K562 (cell line): ENCODE measurements around the gene RBPJ. TPM values are rescaled to one million over a fixed set of nuclear protein-coding genes. Genes with fewer than 3 reads are reported as not detected.

Source experiments
- BDP1 ChIP-seq: IDR thresholded peaks from 3 replicates; pipeline ENCODE4 v1.6.1; 2011; ENCODE audit not compliant: insufficient read length, insufficient read depth
- JUNB ChIP-seq: fragments of 450-650 bp; formaldehyde crosslinking; conservative IDR thresholded peaks from 2 replicates; pipeline ENCODE4 v1.4.0; 2020; ENCODE audit warnings: mild to moderate bottlenecking
- MITF ChIP-seq: IDR thresholded peaks from 2 replicates; pipeline ENCODE4 v1.6.1; 2014; ENCODE audit warnings: antibody characterized with exemption
- POLR3A ChIP-seq: IDR thresholded peaks from 2 replicates; pipeline ENCODE4 v1.6.1; 2011; ENCODE audit warnings: borderline replicate concordance, mild to moderate bottlenecking, moderate library complexity; ENCODE audit not compliant: insufficient read length, insufficient read depth; ENCODE audit errors: extremely low read depth
- SRSF1 ChIP-seq: fragments of 200-400 bp; formaldehyde crosslinking; IDR thresholded peaks from 2 replicates; pipeline ENCODE4 v1.6.1; 2017; ENCODE audit warnings: mild to moderate bottlenecking, low read depth, low read length, moderate library complexity
- polyA plus RNA-seq, 8 experiments: library from polyadenylated mRNA; depleted of rRNA in 4 of 8; stranded (reverse) in 5 of 8; unstranded in 3 of 8; fragments of >200 nt; fragmentation: Nextera tagmentation in 2 of 8; fragmentation: Illumina TruSeq in 1 of 8; extraction: Ambion mirVana in 2 of 8; extraction: Trizol in 1 of 8; gene quantifications; 2 replicates each; pipeline versions ENCODE4 v1.2.1 to v1.2.3, GENCODE V29; 2011 to 2014; ENCODE audit warnings: inconsistent platforms in 1 of 8, missing spikeins in 1 of 8
- total RNA-seq, 7 experiments: library from RNA; depleted of rRNA in 6 of 7; stranded (reverse); fragments of >200 nt in 6 of 7; fragmentation: Illumina TruSeq in 2 of 7; extraction: Trizol in 2 of 7; gene quantifications; 2 replicates each; pipeline versions ENCODE4 v1.2.1 to v1.2.3, GENCODE V29; 2011 to 2021; ENCODE audit warnings: low replicate concordance in 1 of 7
- TF ChIP-seq, protein P1 (sequence below): fragments of 200-600 bp; sonication (generic); IDR thresholded peaks from one replicate; pipeline ENCODE4 v1.6.1; 2012; ENCODE audit warnings: mild to moderate bottlenecking, low read depth, low read length, inconsistent platforms
- TF ChIP-seq, protein P2 (sequence below): fragments of 450-650 bp; IDR thresholded peaks from 2 replicates; pipeline ENCODE4 v1.6.1; 2014; ENCODE audit warnings: low read depth, mild to moderate bottlenecking, moderate library complexity, borderline replicate concordance

The RBPJ gene
- total and polyA plus RNA-seq, 9 of the 15 experiments (the other 6 are each of a cell fraction or from before 2014, with no cell fraction given), result 17.2 to 49.4 (median 33.8) TPM

GRCh38 chr4:26406346-26406975 is 85.6 kb downstream of the RBPJ start (continued):
- no peak for TF ChIP-seq SRSF1
- TF ChIP-seq POLR3A, result no peak
- TF ChIP-seq BDP1, result no peak
- no peak for TF ChIP-seq MITF
- TF ChIP-seq JUNB (CRISPR knock-in tag), result no peak
- TF ChIP-seq, protein P1, sequence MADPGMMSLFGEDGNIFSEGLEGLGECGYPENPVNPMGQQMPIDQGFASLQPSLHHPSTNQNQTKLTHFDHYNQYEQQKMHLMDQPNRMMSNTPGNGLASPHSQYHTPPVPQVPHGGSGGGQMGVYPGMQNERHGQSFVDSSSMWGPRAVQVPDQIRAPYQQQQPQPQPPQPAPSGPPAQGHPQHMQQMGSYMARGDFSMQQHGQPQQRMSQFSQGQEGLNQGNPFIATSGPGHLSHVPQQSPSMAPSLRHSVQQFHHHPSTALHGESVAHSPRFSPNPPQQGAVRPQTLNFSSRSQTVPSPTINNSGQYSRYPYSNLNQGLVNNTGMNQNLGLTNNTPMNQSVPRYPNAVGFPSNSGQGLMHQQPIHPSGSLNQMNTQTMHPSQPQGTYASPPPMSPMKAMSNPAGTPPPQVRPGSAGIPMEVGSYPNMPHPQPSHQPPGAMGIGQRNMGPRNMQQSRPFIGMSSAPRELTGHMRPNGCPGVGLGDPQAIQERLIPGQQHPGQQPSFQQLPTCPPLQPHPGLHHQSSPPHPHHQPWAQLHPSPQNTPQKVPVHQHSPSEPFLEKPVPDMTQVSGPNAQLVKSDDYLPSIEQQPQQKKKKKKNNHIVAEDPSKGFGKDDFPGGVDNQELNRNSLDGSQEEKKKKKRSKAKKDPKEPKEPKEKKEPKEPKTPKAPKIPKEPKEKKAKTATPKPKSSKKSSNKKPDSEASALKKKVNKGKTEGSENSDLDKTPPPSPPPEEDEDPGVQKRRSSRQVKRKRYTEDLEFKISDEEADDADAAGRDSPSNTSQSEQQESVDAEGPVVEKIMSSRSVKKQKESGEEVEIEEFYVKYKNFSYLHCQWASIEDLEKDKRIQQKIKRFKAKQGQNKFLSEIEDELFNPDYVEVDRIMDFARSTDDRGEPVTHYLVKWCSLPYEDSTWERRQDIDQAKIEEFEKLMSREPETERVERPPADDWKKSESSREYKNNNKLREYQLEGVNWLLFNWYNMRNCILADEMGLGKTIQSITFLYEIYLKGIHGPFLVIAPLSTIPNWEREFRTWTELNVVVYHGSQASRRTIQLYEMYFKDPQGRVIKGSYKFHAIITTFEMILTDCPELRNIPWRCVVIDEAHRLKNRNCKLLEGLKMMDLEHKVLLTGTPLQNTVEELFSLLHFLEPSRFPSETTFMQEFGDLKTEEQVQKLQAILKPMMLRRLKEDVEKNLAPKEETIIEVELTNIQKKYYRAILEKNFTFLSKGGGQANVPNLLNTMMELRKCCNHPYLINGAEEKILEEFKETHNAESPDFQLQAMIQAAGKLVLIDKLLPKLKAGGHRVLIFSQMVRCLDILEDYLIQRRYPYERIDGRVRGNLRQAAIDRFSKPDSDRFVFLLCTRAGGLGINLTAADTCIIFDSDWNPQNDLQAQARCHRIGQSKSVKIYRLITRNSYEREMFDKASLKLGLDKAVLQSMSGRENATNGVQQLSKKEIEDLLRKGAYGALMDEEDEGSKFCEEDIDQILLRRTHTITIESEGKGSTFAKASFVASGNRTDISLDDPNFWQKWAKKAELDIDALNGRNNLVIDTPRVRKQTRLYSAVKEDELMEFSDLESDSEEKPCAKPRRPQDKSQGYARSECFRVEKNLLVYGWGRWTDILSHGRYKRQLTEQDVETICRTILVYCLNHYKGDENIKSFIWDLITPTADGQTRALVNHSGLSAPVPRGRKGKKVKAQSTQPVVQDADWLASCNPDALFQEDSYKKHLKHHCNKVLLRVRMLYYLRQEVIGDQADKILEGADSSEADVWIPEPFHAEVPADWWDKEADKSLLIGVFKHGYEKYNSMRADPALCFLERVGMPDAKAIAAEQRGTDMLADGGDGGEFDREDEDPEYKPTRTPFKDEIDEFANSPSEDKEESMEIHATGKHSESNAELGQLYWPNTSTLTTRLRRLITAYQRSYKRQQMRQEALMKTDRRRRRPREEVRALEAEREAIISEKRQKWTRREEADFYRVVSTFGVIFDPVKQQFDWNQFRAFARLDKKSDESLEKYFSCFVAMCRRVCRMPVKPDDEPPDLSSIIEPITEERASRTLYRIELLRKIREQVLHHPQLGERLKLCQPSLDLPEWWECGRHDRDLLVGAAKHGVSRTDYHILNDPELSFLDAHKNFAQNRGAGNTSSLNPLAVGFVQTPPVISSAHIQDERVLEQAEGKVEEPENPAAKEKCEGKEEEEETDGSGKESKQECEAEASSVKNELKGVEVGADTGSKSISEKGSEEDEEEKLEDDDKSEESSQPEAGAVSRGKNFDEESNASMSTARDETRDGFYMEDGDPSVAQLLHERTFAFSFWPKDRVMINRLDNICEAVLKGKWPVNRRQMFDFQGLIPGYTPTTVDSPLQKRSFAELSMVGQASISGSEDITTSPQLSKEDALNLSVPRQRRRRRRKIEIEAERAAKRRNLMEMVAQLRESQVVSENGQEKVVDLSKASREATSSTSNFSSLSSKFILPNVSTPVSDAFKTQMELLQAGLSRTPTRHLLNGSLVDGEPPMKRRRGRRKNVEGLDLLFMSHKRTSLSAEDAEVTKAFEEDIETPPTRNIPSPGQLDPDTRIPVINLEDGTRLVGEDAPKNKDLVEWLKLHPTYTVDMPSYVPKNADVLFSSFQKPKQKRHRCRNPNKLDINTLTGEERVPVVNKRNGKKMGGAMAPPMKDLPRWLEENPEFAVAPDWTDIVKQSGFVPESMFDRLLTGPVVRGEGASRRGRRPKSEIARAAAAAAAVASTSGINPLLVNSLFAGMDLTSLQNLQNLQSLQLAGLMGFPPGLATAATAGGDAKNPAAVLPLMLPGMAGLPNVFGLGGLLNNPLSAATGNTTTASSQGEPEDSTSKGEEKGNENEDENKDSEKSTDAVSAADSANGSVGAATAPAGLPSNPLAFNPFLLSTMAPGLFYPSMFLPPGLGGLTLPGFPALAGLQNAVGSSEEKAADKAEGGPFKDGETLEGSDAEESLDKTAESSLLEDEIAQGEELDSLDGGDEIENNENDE, result no peak
- TF ChIP-seq, protein P2, sequence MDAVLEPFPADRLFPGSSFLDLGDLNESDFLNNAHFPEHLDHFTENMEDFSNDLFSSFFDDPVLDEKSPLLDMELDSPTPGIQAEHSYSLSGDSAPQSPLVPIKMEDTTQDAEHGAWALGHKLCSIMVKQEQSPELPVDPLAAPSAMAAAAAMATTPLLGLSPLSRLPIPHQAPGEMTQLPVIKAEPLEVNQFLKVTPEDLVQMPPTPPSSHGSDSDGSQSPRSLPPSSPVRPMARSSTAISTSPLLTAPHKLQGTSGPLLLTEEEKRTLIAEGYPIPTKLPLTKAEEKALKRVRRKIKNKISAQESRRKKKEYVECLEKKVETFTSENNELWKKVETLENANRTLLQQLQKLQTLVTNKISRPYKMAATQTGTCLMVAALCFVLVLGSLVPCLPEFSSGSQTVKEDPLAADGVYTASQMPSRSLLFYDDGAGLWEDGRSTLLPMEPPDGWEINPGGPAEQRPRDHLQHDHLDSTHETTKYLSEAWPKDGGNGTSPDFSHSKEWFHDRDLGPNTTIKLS, result no peak
